Mucosa of stomach (tissue), 1 donor: ENCODE data around the gene FAM240B.

ENCODE experiments used
- H3K27me3 ChIP-seq: one replicate; pipeline ENCODE4 v1.7.0; 2013; ENCODE audit warnings: mild to moderate bottlenecking, low read length; ENCODE audit not compliant: control insufficient read depth, insufficient read depth
- H3K36me3 ChIP-seq: one replicate; pipeline ENCODE4 v1.7.0; 2013; ENCODE audit warnings: low read length; ENCODE audit not compliant: control insufficient read depth, insufficient read depth
- H3K4me1 ChIP-seq: one replicate; pipeline ENCODE4 v1.7.0; 2013; ENCODE audit warnings: mild to moderate bottlenecking, low read length; ENCODE audit not compliant: control insufficient read depth, insufficient read depth
- H3K4me3 ChIP-seq: one replicate; pipeline ENCODE4 v1.7.0; 2013; ENCODE audit warnings: low read length
- H3K9ac ChIP-seq: one replicate; pipeline ENCODE4 v1.7.0; 2013; ENCODE audit warnings: mild to moderate bottlenecking, low read length, moderate library complexity
- H3K9me3 ChIP-seq: one replicate; pipeline ENCODE4 v1.7.0; 2013; ENCODE audit warnings: mild to moderate bottlenecking, low read length, moderate library complexity; ENCODE audit not compliant: control insufficient read depth
- donor health status: Pancreatic carcinoma.

Gene FAM240B

DNA sequence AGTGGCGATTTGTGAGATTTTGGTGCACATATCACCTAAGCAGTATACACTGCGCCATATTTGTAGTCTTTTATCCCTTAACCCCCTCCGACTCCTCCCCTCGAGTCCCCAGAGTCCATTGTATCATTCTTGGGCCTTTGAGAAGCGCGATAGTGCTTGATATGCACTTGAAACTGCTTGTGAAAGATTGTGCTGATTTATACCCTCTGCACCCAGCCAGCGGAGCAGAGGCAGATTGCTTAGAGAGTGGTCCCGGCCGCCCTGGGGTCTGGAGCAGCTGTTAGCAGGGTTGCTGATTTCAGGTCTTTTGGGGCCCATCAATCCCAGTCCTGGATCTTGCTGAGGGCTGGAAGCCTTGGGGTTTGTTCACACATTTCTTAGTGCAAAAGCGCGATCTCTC is 13.0 kb upstream of the FAM240B start:
- H3K9ac ChIP-seq: no peak overlapping the region
- no peaks in the 10 kb centered on the region for H3K9me3 ChIP-seq
- H3K4me1 ChIP-seq: no peaks in the 10 kb centered on the region
- no peak overlapping the region for H3K4me3 ChIP-seq
- H3K27me3 ChIP-seq: no peaks in the 10 kb centered on the region
- no peaks in the 10 kb centered on the region for H3K36me3 ChIP-seq

DNA sequence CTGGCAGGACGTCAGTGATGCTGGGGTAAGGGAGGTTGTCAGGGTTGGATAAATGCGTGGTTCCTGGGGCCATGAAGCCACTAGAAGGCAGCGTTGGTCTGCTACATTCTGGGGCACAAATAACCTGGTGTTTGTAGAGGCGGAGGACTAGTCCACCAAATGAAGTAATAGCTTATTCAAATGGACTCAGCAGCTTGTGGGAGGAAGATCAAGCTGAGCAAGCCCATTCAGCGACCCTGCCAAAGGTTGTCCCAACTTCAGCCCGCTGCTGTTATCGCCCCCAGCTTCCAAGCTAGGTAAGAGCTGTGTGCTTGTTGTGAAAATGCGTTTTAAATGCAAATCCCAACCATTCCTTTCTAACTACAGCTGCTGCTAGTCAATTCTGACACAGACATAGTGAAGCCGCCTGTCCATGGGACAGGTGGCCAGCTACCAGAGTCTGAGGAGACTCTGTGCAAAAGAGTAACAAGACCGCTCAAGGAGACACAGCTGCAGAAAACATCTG is 7.6 kb upstream of the FAM240B start:
- no peaks in the 10 kb centered on the region for H3K27me3 ChIP-seq
- no peak overlapping the region for H3K4me3 ChIP-seq
- no peaks in the 10 kb centered on the region for H3K9me3 ChIP-seq
- H3K4me1 ChIP-seq: no peaks in the 10 kb centered on the region
- no peak overlapping the region for H3K9ac ChIP-seq
- H3K36me3 ChIP-seq: no peaks in the 10 kb centered on the region

DNA sequence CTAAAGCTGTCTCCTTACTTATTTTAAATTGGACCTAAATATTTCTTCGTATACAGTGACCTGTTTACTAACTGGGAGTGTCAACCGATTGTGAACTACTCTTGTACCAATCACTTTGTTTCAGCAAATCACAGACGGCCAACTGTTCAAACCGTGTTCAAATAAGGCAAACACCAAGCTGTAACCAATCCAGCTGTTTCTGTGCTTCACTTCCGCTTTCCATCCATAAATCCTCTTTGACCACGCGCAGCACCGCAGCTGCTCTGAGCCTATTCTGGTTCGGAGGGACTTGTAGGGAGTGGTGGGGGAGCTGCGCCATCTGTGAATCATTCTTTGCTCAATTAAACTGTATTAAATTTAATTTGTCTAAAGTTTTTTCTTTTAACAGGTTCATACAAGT is 4.8 kb upstream of the FAM240B start:
- no peaks in the 10 kb centered on the region for H3K27me3 ChIP-seq
- no peaks in the 10 kb centered on the region for H3K9me3 ChIP-seq
- no peaks in the 10 kb centered on the region for H3K36me3 ChIP-seq
- no peak overlapping the region for H3K9ac ChIP-seq
- no peaks in the 10 kb centered on the region for H3K4me1 ChIP-seq
- H3K4me3 ChIP-seq: no peak overlapping the region

DNA sequence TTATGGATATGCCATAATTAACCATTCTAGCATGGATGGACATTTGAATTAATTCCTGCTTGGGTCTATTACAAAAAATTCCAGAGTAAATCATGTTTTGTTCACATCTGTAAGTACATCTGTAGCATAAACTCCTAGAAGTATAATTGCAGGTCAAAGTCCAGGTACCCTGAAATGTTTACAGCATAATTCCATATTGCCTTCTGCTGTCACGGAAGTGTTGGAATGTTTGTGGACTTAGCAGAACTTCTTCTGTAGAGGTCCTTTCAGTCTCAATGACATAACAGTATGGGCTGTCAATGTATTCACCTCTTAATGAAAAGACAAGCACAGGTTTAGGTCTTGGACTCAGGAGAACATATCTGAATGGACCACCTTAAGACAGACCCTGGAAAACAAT is 1.8 kb downstream of the FAM240B start:
- H3K9me3 ChIP-seq: no peaks in the 10 kb centered on the region
- H3K36me3 ChIP-seq: no peaks in the 10 kb centered on the region
- H3K9ac ChIP-seq: no peak overlapping the region
- H3K4me3 ChIP-seq: no peak overlapping the region
- H3K27me3 ChIP-seq: no peaks in the 10 kb centered on the region
- no peaks in the 10 kb centered on the region for H3K4me1 ChIP-seq

DNA sequence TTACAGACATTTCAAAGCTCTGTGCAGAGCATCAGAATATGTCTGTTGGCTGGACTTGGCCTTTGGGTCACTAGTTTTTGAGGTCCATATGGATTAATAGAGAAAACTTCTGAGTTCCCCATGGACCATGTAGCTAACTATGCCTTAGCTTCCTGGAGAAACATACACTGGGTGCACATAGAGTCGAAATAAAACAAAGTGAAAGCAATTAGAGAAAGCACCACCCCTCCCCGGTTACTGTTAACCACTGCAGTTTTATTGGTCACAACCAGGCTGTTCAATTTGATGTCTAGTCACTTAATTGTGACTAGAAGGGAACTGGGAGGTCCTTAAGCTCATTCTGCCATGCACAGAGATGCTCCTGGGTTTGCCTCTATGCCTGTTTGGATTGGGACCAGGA is 4.2 kb downstream of the FAM240B start:
- no peaks in the 10 kb centered on the region for H3K27me3 ChIP-seq
- H3K4me3 ChIP-seq: no peak overlapping the region
- H3K4me1 ChIP-seq: no peaks in the 10 kb centered on the region
- H3K9ac ChIP-seq: no peak overlapping the region
- no peaks in the 10 kb centered on the region for H3K9me3 ChIP-seq
- no peaks in the 10 kb centered on the region for H3K36me3 ChIP-seq

DNA sequence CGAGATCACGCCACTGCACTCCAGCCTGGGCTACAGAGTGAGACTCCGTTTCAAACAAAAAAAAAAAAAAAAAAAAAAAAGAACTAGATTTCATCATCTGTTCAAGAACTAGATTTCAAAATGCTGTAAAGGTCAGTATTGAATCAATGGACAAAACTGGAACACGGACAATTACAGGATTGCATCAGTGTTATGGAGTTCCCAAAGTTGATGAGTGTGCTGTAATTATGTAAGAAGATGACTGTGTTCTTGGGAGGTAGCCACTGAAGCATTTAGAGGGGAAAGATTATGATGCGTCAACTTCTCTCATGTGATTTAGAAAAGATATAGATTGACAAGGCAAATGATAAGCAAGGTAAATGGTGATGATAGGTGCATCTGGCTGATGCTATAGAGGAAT is 6.5 kb downstream of the FAM240B start:
- H3K27me3 ChIP-seq: no peaks in the 10 kb centered on the region
- H3K9ac ChIP-seq: no peak overlapping the region
- H3K36me3 ChIP-seq: no peaks in the 10 kb centered on the region
- no peaks in the 10 kb centered on the region for H3K9me3 ChIP-seq
- no peak overlapping the region for H3K4me3 ChIP-seq
- no peaks in the 10 kb centered on the region for H3K4me1 ChIP-seq

DNA sequence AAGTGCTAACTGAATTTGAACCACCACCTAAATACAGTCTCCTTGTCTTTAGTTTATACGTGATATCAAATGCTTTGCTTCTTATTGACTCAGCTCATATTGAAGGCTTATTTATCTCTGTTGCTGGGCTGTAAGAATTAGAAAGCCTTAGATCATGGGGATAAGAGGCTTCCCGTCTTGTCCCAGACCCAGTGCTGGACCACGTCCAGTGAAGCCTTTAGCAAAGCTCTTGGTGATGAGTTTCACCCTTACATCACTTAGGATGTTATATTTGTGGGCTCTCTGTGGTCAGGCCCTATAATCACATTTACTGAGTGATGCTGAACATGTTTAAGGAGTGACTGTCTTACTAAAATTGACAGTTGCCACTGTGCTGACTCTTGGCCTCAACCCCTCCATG is 11.2 kb downstream of the FAM240B start:
- H3K36me3 ChIP-seq: no peaks in the 10 kb centered on the region
- H3K4me3 ChIP-seq: no peak overlapping the region
- H3K27me3 ChIP-seq: no peaks in the 10 kb centered on the region
- peaks cover 3% of the 10 kb centered on the region for H3K4me1 ChIP-seq
- H3K9ac ChIP-seq: no peak overlapping the region
- H3K9me3 ChIP-seq: no peaks in the 10 kb centered on the region

DNA sequence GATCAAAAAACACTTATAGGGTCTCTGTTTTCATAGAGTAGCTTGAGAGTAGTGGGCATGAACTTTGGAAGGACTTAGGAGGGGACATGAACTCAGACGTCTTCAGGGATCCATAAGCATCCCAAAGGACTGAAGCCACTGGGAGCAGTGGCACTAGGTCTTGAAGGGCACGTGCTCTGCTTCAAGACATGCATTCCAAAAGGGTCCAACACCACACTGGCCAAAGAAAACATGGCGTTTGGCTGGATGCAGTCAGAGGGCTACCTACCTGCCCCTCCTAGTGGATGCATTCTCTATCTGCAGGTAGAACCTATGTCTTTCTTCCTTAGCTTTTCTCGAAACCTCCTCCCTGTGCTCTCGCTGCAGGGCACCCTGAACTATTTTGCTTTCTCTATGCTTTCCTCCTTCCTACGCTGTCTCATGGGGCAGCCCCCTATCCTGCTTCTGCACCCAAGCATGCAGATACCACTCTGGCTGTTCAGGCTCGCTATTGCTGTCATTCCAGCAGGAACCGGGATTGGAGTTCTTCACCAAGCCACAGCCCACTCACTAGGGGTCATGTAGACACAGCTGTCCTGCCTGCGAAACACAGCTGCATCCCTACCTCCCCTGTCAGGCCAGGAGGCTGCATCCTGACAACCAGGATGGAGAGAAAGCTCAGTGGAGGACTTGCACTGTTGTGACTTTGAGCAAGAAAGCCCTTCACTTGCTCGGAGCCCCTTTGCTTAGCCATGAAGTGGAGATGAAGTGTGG is 11.9 kb downstream of the FAM240B start:
- Histone ChIP-seq H3K9me3 (no peaks in the 10 kb centered on the region), H3K4me1 (peaks cover 3% of the 10 kb centered on the region)

DNA sequence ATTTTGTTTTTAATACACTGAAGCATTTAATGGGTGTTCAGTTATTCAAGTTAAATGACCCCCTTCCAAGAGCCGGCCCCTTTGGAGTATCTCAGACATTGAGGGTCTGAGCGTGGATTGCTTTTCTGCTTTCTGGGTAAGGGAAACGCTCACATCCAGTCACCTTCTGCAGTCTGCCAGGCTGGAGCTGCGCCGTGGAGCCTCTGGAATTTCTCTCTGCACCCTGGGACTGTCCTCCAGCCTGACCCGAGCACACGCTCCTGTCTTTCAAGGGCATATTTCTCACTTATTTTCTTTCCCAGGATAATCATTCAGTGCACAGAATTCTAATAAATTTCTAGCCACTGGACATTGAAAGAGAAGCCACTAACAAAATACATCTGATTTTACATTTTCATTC is 13.4 kb downstream of the FAM240B start:
- H3K27me3 ChIP-seq: no peaks in the 10 kb centered on the region
- no peaks in the 10 kb centered on the region for H3K9me3 ChIP-seq
- H3K4me3 ChIP-seq: no peak overlapping the region
- H3K4me1 ChIP-seq: peaks cover 3% of the 10 kb centered on the region
- H3K36me3 ChIP-seq: no peaks in the 10 kb centered on the region
- H3K9ac ChIP-seq: no peak overlapping the region

More for the DNA sequence above, 11.9 kb downstream of the FAM240B start:
- Histone ChIP-seq H3K36me3 (no peaks in the 10 kb centered on the region), H3K9ac (no peak overlapping the region), H3K4me3 (no peak overlapping the region), H3K27me3 (no peaks in the 10 kb centered on the region)

DNA sequence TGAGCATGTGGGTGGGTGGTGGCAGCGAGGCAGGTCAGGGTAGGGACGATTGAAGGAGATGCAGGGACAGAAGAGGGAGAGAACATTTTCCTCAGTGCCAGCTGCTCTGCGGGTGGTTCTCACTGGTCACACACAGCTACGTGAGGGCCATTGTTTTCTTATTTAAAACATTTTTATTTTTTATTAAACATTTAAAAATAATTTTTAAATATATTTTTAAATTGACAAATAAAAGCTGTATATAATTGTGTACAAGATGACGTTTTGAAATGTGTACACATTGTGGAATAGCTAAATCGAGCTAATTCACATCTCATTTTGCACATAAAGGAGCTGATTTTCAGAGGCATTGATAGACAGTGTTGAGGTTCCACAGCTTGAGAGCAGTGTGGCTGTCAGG is 14.0 kb downstream of the FAM240B start:
- H3K9me3 ChIP-seq: no peaks in the 10 kb centered on the region
- peaks cover 3% of the 10 kb centered on the region for H3K4me1 ChIP-seq
- H3K36me3 ChIP-seq: no peaks in the 10 kb centered on the region
- no peaks in the 10 kb centered on the region for H3K27me3 ChIP-seq
- H3K9ac ChIP-seq: no peak overlapping the region
- H3K4me3 ChIP-seq: no peak overlapping the region

DNA sequence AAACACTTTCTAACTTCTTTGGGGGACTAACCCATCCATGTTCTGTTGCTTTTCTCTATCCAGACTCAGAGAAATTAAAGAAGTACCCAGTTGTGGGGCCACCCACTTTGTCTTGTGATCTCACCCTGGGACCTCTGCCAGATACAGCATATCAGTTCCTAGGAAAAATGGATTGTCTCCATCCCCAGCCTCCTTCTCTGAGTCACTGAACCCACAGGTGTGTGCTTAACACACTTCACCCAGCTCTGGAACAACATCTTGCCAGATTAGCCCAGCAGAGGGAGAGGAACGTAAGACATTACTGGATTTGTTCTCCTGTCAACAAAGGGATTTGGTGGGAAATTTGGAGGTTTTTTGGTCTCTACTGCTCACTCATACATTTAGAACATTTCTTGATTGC is 19.2 kb downstream of the FAM240B start:
- H3K9ac ChIP-seq: peak overlapping the region; percentile 30
- H3K9me3 ChIP-seq: no peaks in the 10 kb centered on the region
- no peak overlapping the region for H3K4me3 ChIP-seq
- no peaks in the 10 kb centered on the region for H3K36me3 ChIP-seq
- H3K27me3 ChIP-seq: no peaks in the 10 kb centered on the region
- peaks cover 16% of the 10 kb centered on the region for H3K4me1 ChIP-seq

DNA sequence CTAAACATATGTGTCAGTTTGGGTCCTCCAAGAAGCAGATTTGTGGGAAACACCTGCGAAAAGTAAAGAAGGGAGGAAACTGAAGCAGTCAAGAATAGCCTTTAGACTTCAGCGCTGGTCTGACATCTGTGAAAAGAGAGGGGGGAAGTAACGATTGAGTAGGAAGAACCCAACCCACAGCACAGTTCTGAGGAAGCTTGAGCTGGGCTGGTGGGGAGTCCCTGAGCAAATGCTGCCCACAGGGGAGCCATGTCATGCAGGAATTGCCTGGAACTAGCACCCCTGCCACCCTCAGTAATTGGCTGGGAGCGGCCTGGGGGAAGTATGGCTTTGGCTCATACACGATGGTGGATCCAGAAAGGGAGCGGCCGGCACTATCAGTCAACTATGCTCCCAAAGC is 20.6 kb downstream of the FAM240B start:
- H3K4me1 ChIP-seq: peaks cover 16% of the 10 kb centered on the region
- H3K9ac ChIP-seq: no peak overlapping the region
- H3K4me3 ChIP-seq: no peak overlapping the region
- no peaks in the 10 kb centered on the region for H3K36me3 ChIP-seq
- no peaks in the 10 kb centered on the region for H3K9me3 ChIP-seq
- no peaks in the 10 kb centered on the region for H3K27me3 ChIP-seq
